ENCODE measurements around the gene CCL21.
"Not testable (repeated sequence)": the region's sequence is repeated elsewhere in the genome, so short reads cannot be mapped to it uniquely, and the experiment has no call there.

Gene CCL21

GRCh38 chr9:34710023-34710422 is at the start of gene CCL21:
Gene CCL21, minus strand, starts transcription at chr9:34710136. Its CDS starts 70 bp downstream, at chr9:34710066.
- no peak for DNase-seq (ENCODE audit: low read depth)

GRCh38 chr9:34759432-34760134 is 49.6 kb upstream of the CCL21 start:
- DNase-seq (ENCODE audit: low read depth) = no peak

GRCh38 chr9:34750320-34750719 is 40.4 kb upstream of the CCL21 start:
- not testable (repeated sequence) for DNase-seq (ENCODE audit: low read depth)

GRCh38 chr9:34746526-34746925 is 36.6 kb upstream of the CCL21 start:
- DNase-seq (ENCODE audit: low read depth) = no peak

- peak; percentile 43 for DNase-seq (ENCODE audit: low read depth)
Observed at GRCh38 chr9:34744295-34745221, 34.6 kb upstream of the CCL21 start.

GRCh38 chr9:34742710-34743109 is 32.8 kb upstream of the CCL21 start:
- DNase-seq (ENCODE audit: low read depth) = no peak

GRCh38 chr9:34741628-34742027 is 31.7 kb upstream of the CCL21 start:
- DNase-seq (ENCODE audit: low read depth) = no peak

- DNase-seq (ENCODE audit: low read depth) = not testable (repeated sequence)
Observed at GRCh38 chr9:34740176-34740575, 30.2 kb upstream of the CCL21 start.

- DNase-seq (ENCODE audit: low read depth) = no peak
Observed at GRCh38 chr9:34737677-34738260, 27.8 kb upstream of the CCL21 start.

GRCh38 chr9:34734720-34735119 is 24.8 kb upstream of the CCL21 start:
- DNase-seq (ENCODE audit: low read depth) = no peak

GRCh38 chr9:34732886-34733285 is 22.9 kb upstream of the CCL21 start:
- DNase-seq (ENCODE audit: low read depth) = no peak

- DNase-seq (ENCODE audit: low read depth) = no peak
Observed at GRCh38 chr9:34732478-34732877, 22.5 kb upstream of the CCL21 start.

GRCh38 chr9:34723141-34723540 is 13.2 kb upstream of the CCL21 start:
- DNase-seq (ENCODE audit: low read depth) = no peak

- DNase-seq (ENCODE audit: low read depth) = not testable (repeated sequence)
Observed at GRCh38 chr9:34719769-34720025, 9.8 kb upstream of the CCL21 start.

- DNase-seq (ENCODE audit: low read depth) = peak; percentile 6
Observed at GRCh38 chr9:34719021-34719768, 9.3 kb upstream of the CCL21 start.

GRCh38 chr9:34717996-34718614 is 8.2 kb upstream of the CCL21 start:
- peak; percentile 32 for DNase-seq (ENCODE audit: low read depth)

GRCh38 chr9:34716711-34717110 is 6.8 kb upstream of the CCL21 start:
- DNase-seq (ENCODE audit: low read depth) = no peak

GRCh38 chr9:34715639-34716215 is 5.8 kb upstream of the CCL21 start:
- DNase-seq (ENCODE audit: low read depth) = no peak

GRCh38 chr9:34714007-34714406 is 4.1 kb upstream of the CCL21 start:
- no peak for DNase-seq (ENCODE audit: low read depth)

GRCh38 chr9:34712140-34712539 is 2.2 kb upstream of the CCL21 start:
- DNase-seq (ENCODE audit: low read depth) = no peak

- DNase-seq (ENCODE audit: low read depth) = no peak
Observed at GRCh38 chr9:34709196-34709978, 549 bp downstream of the CCL21 start.

Measured in ELR (cell line).